Endothelial cell of hepatic sinusoid (primary cell): Measurements from ENCODE around the gene CORO1A.
"Not testable (repeated sequence)": the region's sequence is repeated elsewhere in the genome, so short reads cannot be mapped to it uniquely, and the experiment has no call there.

Experiments used
- in situ Hi-C: cut with HindIII; loops from 2 replicates; pipeline ENCODE4 v1.10.0; 2017; ENCODE audit warnings: low sequenced_read_pairs

Gene CORO1A

DNA sequence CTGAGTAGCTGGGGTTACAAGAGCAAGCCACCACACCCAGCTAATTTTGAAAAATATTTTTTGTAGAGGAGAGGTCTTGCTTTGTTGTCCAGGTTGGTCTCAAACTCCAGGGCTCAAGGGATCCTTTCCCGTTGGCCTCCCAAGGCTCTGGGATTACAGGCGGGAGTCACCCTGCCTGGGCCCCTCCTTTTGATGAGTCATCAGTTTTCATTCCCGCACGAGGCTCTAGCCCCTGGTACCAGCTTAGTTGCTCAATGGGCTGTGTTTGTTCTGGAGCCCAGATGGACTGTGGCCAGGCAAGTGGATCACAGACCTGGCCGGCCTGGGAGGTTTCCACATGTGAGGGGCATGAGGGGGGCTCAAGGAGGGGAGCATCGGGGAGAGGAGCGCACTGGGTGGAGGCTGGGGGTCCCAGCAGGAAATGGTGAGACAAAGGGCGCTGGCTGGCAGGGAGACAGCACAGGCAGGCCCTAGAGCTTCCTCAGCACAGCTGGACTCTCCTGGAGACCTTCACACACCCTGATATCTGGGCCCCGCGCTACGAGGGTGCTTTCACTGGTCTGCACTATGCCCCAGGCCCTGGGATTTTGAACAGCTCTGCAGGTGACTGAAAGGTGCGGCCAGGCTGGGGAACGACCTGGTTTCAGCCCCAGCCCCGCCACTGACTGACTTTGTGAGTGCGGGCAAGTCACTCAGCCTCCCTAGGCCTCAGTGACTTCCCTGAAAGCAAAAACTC lies 16.4 kb downstream of the CORO1A start:
- in situ Hi-C loops = not testable (repeated sequence)

DNA sequence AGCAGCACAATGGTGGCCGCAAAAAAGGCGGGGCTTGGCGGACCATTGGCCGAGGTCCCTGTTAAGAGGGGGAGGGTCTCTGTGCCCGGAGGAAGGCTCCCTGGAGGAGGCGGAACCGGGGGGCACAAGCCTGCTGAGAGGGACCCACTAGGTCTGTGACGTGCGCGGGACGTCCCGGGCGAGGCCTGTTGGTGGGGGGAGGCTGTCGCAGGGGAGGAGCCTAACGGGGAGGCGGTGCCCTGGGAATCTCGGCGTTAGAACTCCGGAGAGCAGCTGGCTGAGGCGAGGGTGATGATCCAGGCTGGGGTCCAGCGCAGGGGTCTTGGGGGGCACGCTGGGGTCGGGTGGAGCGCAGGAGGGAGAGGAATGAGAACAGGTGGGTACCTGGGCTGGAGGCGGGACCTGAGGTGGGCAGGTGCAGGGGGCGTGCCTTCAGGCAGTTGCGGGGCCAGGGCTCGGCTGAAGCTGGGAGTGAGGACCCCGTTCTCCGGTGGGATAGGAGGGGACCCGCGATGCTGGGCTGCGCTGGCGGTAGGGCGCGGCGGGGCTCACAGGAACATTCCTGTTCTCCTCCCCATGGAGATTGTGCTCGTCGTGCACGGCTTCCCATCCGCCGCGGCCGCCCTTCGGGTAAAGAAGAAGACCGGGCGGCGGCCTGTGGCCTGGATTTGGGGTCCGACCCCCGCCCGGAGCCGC lies 22.3 kb downstream of the CORO1A start:
- in situ Hi-C loops = not testable (repeated sequence)

DNA sequence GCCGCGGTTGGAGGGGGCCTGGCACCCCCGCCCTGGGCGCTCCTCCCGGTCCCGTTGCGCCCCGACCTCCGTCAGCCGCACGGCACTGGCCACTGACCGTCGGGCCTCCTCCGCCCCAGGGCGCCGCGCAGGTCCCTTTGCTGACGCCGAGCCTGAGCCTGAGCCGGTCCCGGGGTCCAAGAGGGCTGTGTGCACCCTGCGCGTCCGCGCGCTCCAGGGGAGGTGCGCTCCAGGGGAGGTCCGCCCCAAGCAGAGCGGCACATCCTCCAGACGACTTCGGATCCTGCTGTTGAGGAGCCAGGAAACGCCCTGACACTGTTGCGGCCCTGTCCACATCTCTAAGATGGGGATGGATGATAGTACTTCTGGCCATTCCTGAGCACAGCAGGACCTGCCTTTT lies 22.9 kb downstream of the CORO1A start:
- in situ Hi-C loops = not testable (repeated sequence)

DNA sequence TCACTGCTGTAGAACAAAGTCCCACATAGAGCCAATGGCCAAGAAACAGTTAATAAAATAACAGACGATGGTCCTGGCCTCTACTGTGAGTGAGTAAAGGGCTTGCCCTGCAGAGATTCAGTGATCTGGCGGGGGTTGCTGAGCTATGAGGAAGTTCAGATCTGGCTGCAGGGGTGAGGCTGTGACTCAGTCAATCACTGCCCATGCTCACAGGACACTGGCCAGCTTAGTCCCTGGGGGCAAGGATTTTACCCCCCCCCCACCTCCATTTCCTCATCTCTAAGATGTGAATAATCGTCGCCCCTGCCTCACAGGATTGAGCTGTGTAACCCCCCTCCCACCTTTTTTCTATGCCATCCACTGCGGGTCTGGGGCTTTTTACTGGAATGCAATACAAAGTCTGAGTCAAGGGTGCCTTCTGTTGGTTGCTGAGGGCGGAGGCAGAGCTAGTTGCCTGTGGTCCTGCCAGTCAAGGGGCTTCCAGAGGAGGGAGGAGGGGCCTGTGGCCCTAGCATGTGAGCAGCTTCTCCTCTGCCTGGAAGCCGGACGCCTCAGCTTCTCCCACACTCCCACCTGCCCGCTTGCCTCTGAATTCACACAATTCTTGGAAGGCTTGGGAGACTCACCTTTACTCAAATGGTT lies 23.8 kb downstream of the CORO1A start:
- in situ Hi-C loops = not testable (repeated sequence)

DNA sequence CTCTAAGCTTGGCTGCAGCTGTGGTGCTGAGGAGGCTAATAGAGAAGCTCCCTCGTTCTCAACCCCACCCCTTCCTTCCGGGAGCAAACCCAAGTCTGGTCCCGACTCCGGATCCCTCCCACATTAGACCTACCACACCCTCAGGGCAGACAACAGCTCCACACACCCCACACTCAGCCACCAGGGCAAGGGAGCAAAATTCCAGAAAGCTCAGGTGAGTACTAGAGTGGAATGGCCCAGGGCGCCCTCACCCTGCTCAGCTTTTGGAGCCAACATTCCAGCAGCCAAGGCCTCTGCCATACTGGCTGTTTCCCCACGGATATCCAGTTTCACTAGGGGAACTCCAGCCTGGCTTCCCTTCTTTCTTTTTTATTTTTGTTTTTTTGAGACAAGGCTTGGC lies 25.6 kb downstream of the CORO1A start:
- in situ Hi-C loops = not testable (repeated sequence)

GRCh38 chr16:30211414-30211813 lies 28.0 kb downstream of the CORO1A start:
- in situ Hi-C loops = not testable (repeated sequence)

- in situ Hi-C loops = not testable (repeated sequence)
These were observed 33.7 kb downstream of the CORO1A start for GRCh38 chr16:30217082-30217481.
